ENCODE data around the gene WFDC10A.
"Not testable (repeated sequence)": the region's sequence is repeated elsewhere in the genome, so short reads cannot be mapped to it uniquely, and the experiment has no call there.

WFDC10A gene

GRCh38 chr20:45629496-45630100 is at the start of gene WFDC10A:
TSS of gene WFDC10A (plus strand) at chr20:45629739. CDS start at chr20:45629814, 75 bp downstream.
- DNase-seq (ENCODE audit: low read depth): peak; percentile 27

GRCh38 chr20:45581702-45582101 is 47.8 kb upstream of the WFDC10A start:
- DNase-seq (ENCODE audit: low read depth): no peak

- DNase-seq (ENCODE audit: low read depth): no peak
These were observed 46.0 kb upstream of the WFDC10A start for GRCh38 chr20:45583502-45583901.

GRCh38 chr20:45584294-45584693 is 45.2 kb upstream of the WFDC10A start:
- not testable (repeated sequence) for DNase-seq (ENCODE audit: low read depth)

- DNase-seq (ENCODE audit: low read depth): not testable (repeated sequence)
These were observed 43.6 kb upstream of the WFDC10A start for GRCh38 chr20:45585986-45586385.

GRCh38 chr20:45588800-45589199 is 40.7 kb upstream of the WFDC10A start:
- DNase-seq (ENCODE audit: low read depth): no peak

- DNase-seq (ENCODE audit: low read depth): no peak
These were observed 39.8 kb upstream of the WFDC10A start for GRCh38 chr20:45589725-45590124.

GRCh38 chr20:45592574-45593189 is 36.9 kb upstream of the WFDC10A start:
- peak; percentile 12 for DNase-seq (ENCODE audit: low read depth)

- no peak for DNase-seq (ENCODE audit: low read depth)
These were observed 36.0 kb upstream of the WFDC10A start for GRCh38 chr20:45593498-45593897.

GRCh38 chr20:45595235-45595634 is 34.3 kb upstream of the WFDC10A start:
- no peak for DNase-seq (ENCODE audit: low read depth)

GRCh38 chr20:45607810-45608209 is 21.7 kb upstream of the WFDC10A start:
- no peak for DNase-seq (ENCODE audit: low read depth)

GRCh38 chr20:45611054-45611453 is 18.5 kb upstream of the WFDC10A start:
- peak; percentile 24 for DNase-seq (ENCODE audit: low read depth)

- no peak for DNase-seq (ENCODE audit: low read depth)
These were observed 17.2 kb upstream of the WFDC10A start for GRCh38 chr20:45612314-45612713.

GRCh38 chr20:45617591-45617990 is 11.9 kb upstream of the WFDC10A start:
- no peak for DNase-seq (ENCODE audit: low read depth)

- no peak for DNase-seq (ENCODE audit: low read depth)
These were observed 7.9 kb upstream of the WFDC10A start for GRCh38 chr20:45621593-45621992.

- no peak for DNase-seq (ENCODE audit: low read depth)
These were observed 3.0 kb upstream of the WFDC10A start for GRCh38 chr20:45626540-45626939.

- DNase-seq (ENCODE audit: low read depth): no peak
These were observed 832 bp downstream of the WFDC10A start for GRCh38 chr20:45630371-45630770.

GRCh38 chr20:45631184-45631583 is 1.6 kb downstream of the WFDC10A start, which contains the start of gene WFDC9:
TSS of gene WFDC9 (minus strand) at chr20:45631284. CDS start at chr20:45610181, 21,103 bp downstream.
- DNase-seq (ENCODE audit: low read depth): no peak

- no peak for DNase-seq (ENCODE audit: low read depth)
These were observed 7.0 kb downstream of the WFDC10A start for GRCh38 chr20:45636513-45636912.

GRCh38 chr20:45639687-45640086 is 10.1 kb downstream of the WFDC10A start:
- no peak for DNase-seq (ENCODE audit: low read depth)

GRCh38 chr20:45641076-45641475 is 11.5 kb downstream of the WFDC10A start:
- not testable (repeated sequence) for DNase-seq (ENCODE audit: low read depth)

GRCh38 chr20:45645869-45646268 is 16.3 kb downstream of the WFDC10A start:
- DNase-seq (ENCODE audit: low read depth): not testable (repeated sequence)

- no peak for DNase-seq (ENCODE audit: low read depth)
These were observed 17.3 kb downstream of the WFDC10A start for GRCh38 chr20:45646875-45647274.

Measured in fibroblast of the conjunctiva (primary cell).